HG03280 (cell line): ENCODE measurements around the gene MICALL1.
"Not testable (repeated sequence)": the region's sequence is repeated elsewhere in the genome, so short reads cannot be mapped to it uniquely, and the experiment has no call there.

Experiments used
- ATAC-seq: cut with Tn5 transposase; IDR thresholded peaks from one replicate; pipeline ENCODE4 v1.9.1; 2021; ENCODE audit warnings: mild to moderate bottlenecking, moderate library complexity; ENCODE audit not compliant: unreplicated experiment

MICALL1 gene

DNA sequence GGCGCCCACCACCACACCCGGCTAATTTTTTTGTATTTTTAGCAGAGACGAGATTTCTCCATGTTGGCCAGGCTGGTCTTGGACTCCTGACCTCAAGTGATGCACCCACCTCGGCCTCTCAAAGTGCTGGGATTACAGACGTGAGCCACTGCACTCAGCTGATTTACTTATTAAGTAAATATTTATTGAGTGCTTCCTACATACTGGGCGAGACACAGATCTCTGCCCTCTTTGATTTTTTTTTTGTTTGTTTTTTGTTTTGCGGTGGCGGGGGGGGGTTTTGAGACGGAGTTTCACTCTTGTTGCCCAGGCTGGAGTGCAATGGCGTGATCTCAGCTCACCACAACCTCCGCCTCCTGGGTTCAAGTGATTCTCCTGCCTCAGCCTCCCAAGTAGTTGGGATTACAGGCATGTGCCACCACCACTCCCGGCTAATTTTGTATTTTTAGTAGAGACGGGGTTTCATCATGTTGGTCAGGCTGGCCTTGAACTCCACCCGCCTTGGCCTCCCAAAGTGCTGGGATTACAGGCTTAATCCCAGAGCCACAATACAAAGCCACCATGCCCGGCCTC, 49.8 kb downstream of the MICALL1 start:
- ATAC-seq: not testable (repeated sequence)

DNA sequence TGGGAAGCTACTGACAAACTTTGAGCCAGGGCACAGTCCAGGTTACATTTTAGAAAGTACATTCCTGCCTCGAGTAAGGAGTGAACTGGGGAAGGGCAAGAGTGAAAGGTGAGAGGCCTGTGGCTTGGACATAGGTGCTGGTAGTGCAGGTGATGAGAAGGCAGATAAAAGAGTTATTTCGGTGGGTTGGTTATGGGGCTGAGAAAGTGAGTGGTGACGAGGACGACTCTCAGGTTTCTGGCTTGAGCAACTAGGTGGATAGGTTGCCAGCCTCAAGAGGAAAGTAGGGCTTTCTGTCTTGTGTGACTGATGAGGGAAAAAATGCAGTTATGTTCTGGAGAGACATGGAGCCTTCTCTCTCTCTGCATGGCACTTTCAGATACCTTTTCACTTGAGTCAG, 51.1 kb downstream of the MICALL1 start:
- no peak for ATAC-seq

- no peak for ATAC-seq
Measured at GRCh38 chr22:37959231-37959825, 53.2 kb downstream of the MICALL1 start.

DNA sequence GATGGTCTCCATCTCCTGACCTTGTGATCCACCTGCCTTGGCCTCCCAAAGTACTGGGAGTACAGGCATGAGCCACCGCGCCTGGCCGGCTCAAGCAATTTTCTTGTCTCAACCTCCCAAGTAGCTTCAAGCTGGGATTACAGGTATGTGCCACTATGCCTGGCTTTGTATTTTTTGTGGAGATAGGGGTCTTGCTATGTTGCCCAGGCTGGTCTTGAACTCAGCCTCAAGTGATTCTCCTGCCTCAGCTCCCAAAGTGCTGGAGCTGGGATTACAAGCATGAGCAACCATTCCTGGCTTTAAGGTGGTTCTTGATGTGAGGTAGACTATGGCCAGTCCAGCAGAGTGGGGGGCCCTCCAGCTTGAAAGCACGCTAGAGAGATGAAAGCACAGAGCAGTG, 55.0 kb downstream of the MICALL1 start:
- ATAC-seq: no peak

- no peak for ATAC-seq
Measured at GRCh38 chr22:37965940-37966664, 60.0 kb downstream of the MICALL1 start.

DNA sequence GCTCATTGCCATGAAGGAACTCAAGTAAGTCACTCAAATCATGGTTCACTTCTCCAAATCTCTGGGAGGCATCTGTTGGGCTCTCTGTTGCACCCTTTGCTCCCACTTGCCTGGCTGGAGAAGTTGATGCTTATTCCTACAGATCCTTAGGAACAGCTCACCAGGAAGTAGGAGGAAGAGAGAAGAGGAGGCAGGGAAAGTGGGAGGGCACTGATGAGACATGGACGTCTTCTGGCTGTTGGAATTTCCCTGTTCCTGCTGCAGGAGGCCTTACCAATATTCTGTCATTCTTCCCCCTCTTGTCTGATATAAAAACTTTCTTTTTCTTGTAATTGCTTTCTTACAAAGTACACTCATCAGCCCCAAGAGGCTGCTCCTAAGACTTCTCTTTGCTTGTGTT, 61.0 kb downstream of the MICALL1 start:
- no peak for ATAC-seq

DNA sequence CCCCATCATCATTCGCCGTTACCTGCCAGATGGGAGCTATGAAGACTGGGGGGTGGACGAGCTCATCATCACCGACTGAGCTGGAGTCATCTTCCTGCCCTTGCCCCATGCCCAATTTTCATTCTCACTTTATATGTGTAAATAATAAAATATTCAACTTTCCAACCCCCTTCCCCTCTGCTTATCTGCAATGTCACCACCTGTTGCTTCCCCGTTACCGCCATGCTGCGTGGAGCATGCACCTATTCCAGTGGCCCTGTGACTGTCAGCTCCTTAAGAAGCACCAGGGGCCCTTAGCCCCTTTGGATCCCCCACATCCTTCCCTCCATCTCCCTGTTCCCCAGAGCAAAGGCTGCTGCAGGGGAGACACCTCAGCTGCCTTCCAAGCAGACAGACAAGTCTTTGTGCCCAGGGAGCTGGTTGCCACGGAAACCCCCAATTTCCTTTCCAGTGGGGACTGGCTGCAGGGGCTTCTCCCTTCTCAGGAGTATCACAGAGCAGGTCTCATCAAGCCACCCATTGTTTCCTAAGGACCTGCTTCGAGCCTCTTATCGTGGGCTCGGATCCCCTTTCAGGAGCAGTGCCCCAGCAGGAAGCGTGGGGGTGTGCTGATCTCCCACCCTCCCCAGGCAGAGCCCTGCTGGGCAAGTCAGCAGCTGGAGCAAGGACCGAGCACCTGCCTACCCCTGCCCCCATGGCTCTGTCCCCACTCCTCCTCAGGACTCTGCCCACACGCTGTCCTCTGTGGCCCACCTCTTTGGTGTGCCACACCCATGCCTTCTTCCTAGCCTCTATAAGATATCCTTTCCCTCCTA, 61.7 kb downstream of the MICALL1 start:
- no peak for ATAC-seq

DNA sequence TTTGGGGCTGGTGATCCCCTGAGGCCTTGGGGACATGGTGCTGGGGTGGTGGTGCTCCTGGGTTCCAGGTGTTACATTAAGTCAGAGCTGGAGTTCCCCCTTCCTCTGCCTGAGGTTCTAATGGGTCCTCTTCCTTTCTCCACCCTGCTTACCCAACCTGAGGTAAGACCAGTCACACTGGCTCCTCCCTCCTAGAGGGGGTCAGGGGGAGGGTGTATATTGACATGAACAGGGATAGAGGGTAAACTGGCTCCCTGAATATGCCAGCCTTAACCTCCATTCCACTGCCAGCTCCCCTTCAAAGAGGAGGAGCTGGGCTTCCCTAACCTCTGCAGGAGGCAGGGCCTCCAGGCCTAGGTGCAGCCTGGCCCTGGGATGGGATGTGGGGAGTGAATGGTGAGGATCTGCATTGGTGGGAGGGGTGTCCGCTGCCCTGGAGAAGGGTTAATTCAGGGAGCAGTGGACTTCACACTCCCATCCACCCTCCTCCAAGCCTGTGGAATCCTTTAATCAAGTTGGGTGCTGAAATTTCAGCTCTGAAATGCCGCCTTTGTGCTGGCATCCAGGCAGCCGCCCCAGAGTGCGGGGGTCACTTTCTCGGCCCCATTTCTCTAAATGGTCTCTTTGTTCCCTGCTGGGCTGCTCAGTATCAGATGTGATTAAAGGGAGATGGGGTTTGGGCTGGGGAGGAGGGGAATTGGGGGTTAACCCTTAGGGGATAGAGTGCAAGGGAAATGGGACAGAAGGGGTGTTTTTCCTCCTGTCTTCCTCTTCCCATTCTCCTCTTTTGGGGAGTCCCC, 62.6 kb downstream of the MICALL1 start:
- ATAC-seq: no peak

DNA sequence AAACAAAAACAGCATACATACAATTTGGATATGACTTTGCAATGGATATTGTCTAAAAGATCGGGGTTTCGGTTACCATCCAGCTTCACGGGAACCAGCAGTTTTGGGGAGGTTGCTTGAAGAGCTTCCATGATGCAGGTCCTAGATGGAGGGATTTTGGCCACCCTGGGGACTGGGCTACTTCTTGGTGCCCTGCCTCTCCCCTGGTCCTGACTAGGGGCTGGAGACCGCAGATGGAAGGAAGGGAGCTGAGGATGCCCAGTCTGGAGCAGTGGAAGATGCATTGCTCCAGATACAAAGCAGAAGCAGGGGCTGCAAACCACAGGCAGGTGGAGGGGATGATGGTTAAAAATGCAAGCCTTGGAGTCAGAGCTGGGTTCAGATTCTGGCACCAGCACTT, 64.8 kb downstream of the MICALL1 start:
- ATAC-seq: no peak

DNA sequence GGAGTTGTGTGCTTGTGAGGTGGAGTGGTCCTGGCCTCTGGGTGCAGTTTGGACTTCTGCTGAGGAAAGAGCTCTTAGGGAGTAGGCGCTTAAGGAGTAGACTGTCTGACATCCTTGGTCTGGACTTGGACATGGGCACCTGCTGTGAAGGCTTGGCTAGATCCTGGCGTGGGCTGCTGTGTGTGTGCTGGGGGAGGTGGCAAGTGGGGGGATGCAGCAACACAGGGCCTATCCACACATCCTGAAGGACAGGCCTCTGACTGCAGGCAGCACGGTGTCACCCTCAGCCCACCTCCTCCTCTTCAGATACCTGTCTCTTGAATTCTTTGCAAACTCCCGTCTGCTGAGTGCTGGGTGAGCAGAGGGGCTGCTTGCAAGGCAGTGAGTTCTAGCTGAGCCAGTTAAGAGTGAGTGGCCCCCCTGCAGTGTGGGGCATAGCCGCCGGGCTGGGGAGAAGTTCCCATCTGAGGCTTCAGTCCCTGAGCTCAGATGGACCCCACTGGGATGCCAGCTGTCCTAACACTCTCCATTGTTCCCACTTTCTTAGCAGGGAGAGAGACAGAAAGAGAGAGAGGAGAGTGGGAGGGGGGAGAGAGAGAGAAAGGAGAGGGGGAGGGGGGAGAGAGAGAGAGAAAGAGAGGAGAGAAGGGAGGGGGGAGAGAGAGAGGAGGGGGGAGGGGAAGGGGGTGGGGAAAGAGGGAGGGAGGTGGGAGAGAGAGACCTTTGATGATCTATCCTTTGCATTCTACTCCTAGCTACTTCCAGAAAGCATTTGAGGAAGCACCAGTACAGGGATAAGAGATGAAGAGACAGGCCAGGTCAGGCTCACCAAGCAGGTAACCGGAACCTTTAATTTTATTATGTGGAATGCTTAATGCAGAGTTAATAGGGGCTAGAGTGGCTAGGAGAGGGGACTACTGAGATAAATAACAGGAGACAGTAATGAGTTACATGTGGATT, 65.7 kb downstream of the MICALL1 start:
- ATAC-seq: no peak

DNA sequence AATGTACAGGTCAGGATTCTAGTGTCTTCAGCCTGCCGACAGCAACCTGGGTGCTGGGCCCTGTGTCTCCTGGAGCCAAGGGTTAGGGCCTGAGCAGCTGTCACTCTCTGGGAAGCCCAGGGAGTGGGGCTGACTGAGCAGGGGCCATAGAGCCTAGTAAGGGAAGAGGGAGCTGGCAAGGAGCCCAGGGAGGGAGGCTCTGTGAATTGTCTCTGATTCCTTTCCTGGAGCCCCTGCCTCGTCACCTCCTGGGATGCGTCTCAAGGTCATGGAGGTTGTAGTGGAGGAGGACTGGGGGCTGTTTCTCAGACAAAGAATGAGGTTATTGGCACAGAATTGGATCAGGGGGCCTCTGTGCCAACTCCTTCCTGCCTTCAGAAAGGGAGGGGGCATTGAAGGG, 66.4 kb downstream of the MICALL1 start:
- no peak for ATAC-seq

DNA sequence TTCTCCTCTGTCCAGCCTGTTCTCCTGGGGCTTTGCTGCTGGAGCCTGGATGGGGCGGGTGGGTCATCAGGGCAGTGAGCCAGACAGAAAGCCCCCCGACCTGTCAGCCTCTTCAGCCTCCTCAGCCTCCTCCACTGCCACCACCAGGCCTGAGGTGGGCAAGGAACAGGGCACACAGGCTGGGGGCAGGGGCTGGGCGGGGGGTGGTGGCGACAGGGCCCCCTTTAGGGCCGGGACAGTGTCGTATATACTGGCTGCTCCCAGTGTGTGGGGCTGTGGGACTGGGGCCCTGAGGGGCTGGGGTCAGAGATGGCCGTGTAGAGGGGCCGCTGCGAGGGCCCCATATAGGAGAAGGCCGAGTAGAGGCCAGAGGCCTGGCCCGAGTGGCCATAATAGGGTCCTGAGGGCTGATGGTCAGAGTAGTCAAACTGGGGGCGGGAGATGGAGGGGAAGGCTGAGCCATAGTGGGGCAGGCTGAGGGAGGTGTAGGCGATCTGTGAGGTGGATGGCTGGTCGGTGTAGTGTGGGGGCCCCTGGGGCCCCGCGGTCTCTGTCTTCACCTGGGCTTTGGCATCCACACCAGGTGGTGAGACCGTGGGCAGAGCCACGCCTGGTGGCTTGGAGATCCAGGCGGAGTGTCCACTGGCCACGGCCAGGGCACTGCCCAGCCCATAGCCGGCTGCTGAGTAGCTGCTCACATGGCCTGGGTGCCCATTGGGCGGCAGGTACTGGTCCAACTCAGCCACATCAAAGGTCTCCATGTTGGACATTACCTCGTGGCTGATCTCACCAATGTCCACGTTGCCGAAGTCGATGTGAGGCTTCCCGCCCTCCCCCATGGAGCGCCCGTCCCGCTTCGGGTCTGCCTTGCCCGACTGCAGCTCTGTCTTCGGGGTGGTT, 67.4 kb downstream of the MICALL1 start:
- ATAC-seq: no peak

GRCh38 chr22:37975153-37975552, 69.1 kb downstream of the MICALL1 start:
- ATAC-seq: no peak

DNA sequence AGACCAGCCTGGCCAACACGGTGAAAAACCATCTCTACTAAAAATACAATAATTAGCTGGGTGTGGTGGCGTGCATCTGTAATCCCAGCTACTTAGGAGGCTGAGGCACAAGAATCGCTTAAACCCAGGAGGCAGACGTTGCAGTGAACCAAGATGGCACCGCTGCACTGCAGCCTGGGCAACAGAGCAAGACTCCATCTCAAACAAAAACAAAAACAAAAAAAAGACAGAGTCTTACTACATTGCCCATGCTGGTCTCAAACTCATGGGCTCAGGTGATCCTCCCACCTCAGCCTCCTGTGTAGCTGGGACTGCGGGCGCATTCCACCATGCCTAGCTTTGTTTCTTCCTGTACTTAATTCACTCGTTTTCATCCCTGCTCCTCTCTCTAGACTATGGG, 69.9 kb downstream of the MICALL1 start:
- ATAC-seq: not testable (repeated sequence)

DNA sequence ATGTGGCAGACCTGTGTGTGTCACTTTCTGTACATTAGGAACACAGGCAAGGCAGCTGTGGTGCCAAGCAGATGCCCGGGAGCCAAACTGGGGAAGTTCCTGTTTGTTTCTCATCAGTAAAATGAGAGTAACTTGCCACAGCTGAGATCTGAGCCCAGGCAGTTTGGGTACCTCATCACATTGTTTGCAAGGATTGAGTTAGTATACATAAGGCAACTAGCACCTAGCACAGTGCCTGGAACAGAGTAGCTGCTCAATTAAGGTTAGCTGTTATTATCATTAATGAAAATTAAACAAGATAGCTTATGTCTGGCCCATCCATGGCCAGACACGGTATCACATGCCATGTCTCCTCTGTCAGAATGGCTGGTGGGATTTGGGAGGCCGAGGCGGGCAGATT, 70.5 kb downstream of the MICALL1 start:
- ATAC-seq: no peak

- no peak for ATAC-seq
Measured at GRCh38 chr22:37979782-37980181, 73.7 kb downstream of the MICALL1 start.

GRCh38 chr22:37981282-37982011, 75.3 kb downstream of the MICALL1 start:
- no peak for ATAC-seq
